ENCODE results near the gene SLC34A1.

GRCh38 chr5:177357459-177358351 is 26.5 kb upstream of the SLC34A1 start, which contains the start of gene RGS14:
- TF ChIP-seq POLR2A (IDR thresholded peaks at IDR 0.05) (no peak), CTCF (IDR thresholded peaks at IDR 0.05) (no peak)
